HG03378 (cell line): ENCODE data around the gene CYP2S1.

ENCODE experiments used
- ATAC-seq: cut with Tn5 transposase; IDR thresholded peaks from one replicate; pipeline ENCODE4 v1.9.1; 2021; ENCODE audit warnings: mild to moderate bottlenecking, moderate library complexity; ENCODE audit not compliant: unreplicated experiment

The CYP2S1 gene

DNA sequence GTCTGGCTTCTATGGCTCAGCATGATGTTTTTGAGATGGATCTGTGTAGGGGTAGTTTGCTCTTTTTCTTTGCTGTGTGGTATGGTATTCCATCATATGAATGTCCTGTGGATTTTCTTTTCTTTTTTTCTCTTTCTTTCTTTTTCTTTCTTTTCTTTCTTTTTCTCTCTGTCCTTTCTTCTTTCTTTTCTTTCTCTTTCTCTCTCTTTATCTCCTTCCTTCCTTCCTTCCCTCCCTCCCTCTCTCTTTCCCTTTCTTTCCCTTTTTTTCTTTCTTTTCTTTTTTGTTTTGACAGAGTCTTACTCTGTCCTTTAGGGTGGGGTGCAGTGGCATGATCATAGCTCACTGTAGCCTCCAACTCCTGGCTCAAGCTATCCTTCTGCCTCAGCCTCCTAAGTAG lies 62.2 kb downstream of the CYP2S1 start:
- no peak for ATAC-seq
